GM12878 (cell line): ENCODE data around the gene PRPF31. TPM values are rescaled to one million over a fixed set of nuclear protein-coding genes. Genes with fewer than 3 reads are reported as not detected.

ENCODE experiments used
- ATAC-seq: fragments of 200-7000 bp; cut with Tn5 transposase; 3 replicates; pipeline ENCODE4 v1.9.1; 2020; ENCODE audit warnings: mild to moderate bottlenecking, moderate library complexity
- BruUV-seq: library from RNA; stranded (reverse); fragments of 400-500 nt; replicated peaks from 2 replicates; lab custom pipeline; 2021; lab: Mats Ljungman, UMichigan
- CTCF ChIA-PET: fragments of 300-600 bp; sonication (Branson Sonifier 250); formaldehyde crosslinking; extraction: SDS; loops from one replicate; lab custom pipeline; 2021; ENCODE audit warnings: inconsistent platforms; lab: Yijun Ruan, JAX
- POLR2A ChIA-PET: fragments of 350-600 bp; formaldehyde crosslinking; extraction: SDS; loops from one replicate; lab custom pipeline; 2021; ENCODE audit warnings: inconsistent platforms; lab: Charles Lee
- RAD21 ChIA-PET: fragments of 300-600 bp; sonication (Branson Sonifier 250); formaldehyde crosslinking; loops from one replicate; lab custom pipeline; 2023; ENCODE audit warnings: antibody characterized with exemption; ENCODE audit not compliant: unreplicated experiment; lab: Charles Lee
- SMC1A ChIA-PET: fragments of 300-600 bp; sonication (Branson Sonifier 250); formaldehyde crosslinking; loops from one replicate; lab custom pipeline; 2023; ENCODE audit not compliant: unreplicated experiment, uncharacterized antibody; lab: Charles Lee
- DNase-seq: peaks from one replicate; pipeline ENCODE4 v3.0.0-alpha.2; 2011; ENCODE audit warnings: low read depth, low spot score
- FAIRE-seq: peaks from 3 replicates; lab custom pipeline; 2011; peaks lifted over from hg19 to GRCh38; lab: Jason Lieb, UNC
- H2AFZ ChIP-seq: 2 replicates; pipeline ENCODE4 v1.6.0; 2011; ENCODE audit warnings: low read depth, low read length, control low read depth; ENCODE audit not compliant: control insufficient read depth
- H3K27ac ChIP-seq: 2 replicates; pipeline ENCODE4 v1.5.1; 2011; ENCODE audit warnings: control low read depth; ENCODE audit not compliant: control insufficient read depth, insufficient read depth
- H3K27me3 ChIP-seq, 2 experiments: replicated peaks in 1 of 2; 2 replicates each; pipeline versions ENCODE4 v1.6.0 to v1.6.1; 2011; ENCODE audit warnings: low read length in 1 of 2; ENCODE audit not compliant: control insufficient read depth in 2 of 2, insufficient read depth in 2 of 2
- H3K36me3 ChIP-seq, 2 experiments: 2 replicates each; pipeline ENCODE4 v1.5.1; 2011; ENCODE audit warnings: low read length in 1 of 2; ENCODE audit not compliant: control insufficient read depth in 2 of 2, insufficient read depth in 2 of 2
- H3K4me1 ChIP-seq: 2 replicates; pipeline ENCODE4 v1.6.1; 2011; ENCODE audit warnings: mild to moderate bottlenecking, low read length, moderate library complexity, mixed read lengths; ENCODE audit not compliant: control insufficient read depth, insufficient read depth
- H3K4me2 ChIP-seq: 2 replicates; pipeline ENCODE4 v1.6.0; 2011; ENCODE audit warnings: control low read depth; ENCODE audit not compliant: control insufficient read depth, insufficient read depth
- H3K4me3 ChIP-seq: fragments of 200-600 bp; sonication (generic); 2 replicates; pipeline ENCODE4 v1.5.1; 2016
- H3K79me2 ChIP-seq: 2 replicates; pipeline ENCODE4 v1.6.0; 2011; ENCODE audit warnings: low read length; ENCODE audit not compliant: control insufficient read depth, insufficient read depth
- H3K9ac ChIP-seq: 2 replicates; pipeline ENCODE4 v1.8.0; 2011; ENCODE audit warnings: low read length, control low read depth, mixed read lengths; ENCODE audit not compliant: control insufficient read depth, insufficient read depth
- H3K9me3 ChIP-seq: replicated peaks from 3 replicates; pipeline ENCODE4 v1.5.1; 2011; ENCODE audit warnings: mild to moderate bottlenecking, low read length; ENCODE audit not compliant: control insufficient read depth, insufficient read depth
- H4K20me1 ChIP-seq: 2 replicates; pipeline ENCODE4 v1.6.0; 2011; ENCODE audit not compliant: control insufficient read depth, insufficient read depth
- ESRRA ChIP-seq: IDR thresholded peaks from 2 replicates; pipeline ENCODE4 v1.6.1; 2012; ENCODE audit warnings: mild to moderate bottlenecking, low read length, improper control_type of control experiment
- ETV6 ChIP-seq, 2 experiments: fragments of 450-650 bp in 1 of 2; IDR thresholded peaks in 1 of 2; conservative IDR thresholded peaks in 1 of 2; 2 replicates each; pipeline ENCODE4 v1.6.1; 2014; ENCODE audit warnings: antibody characterized with exemption in 1 of 2, borderline replicate concordance in 1 of 2, low read depth in 1 of 2, mild to moderate bottlenecking in 1 of 2, moderate library complexity in 1 of 2
- IKZF1 ChIP-seq: fragments of 450-650 bp; conservative IDR thresholded peaks from 2 replicates; pipeline ENCODE4 v1.6.1; 2017; ENCODE audit warnings: antibody characterized with exemption, mild to moderate bottlenecking
- MYB ChIP-seq: fragments of 150-350 bp; IDR thresholded peaks from 2 replicates; pipeline ENCODE4 v1.6.1; 2014; ENCODE audit warnings: mild to moderate bottlenecking, low read depth, low read length, borderline replicate concordance
- NR2C2 ChIP-seq: IDR thresholded peaks from 2 replicates; pipeline ENCODE4 v1.6.1; 2011; ENCODE audit warnings: borderline replicate concordance, low read depth; ENCODE audit not compliant: control insufficient read depth, insufficient read length
- REST ChIP-seq: IDR thresholded peaks from 2 replicates; pipeline ENCODE4 v1.6.1; 2012; ENCODE audit warnings: mild to moderate bottlenecking, low read depth, low read length
- SMC3 ChIP-seq: IDR thresholded peaks from 2 replicates; pipeline ENCODE4 v1.6.1; 2011; ENCODE audit warnings: low read length, improper control_type of control experiment, borderline replicate concordance
- TAF1 ChIP-seq: IDR thresholded peaks from 2 replicates; pipeline ENCODE4 v1.6.1; 2011; ENCODE audit warnings: mild to moderate bottlenecking, low read depth, low read length, borderline replicate concordance
- YY1 ChIP-seq: IDR thresholded peaks from 2 replicates; pipeline ENCODE4 v1.6.1; 2011; ENCODE audit warnings: low read depth, mild to moderate bottlenecking, low read length
- ZBTB40 ChIP-seq: fragments of 450-650 bp; IDR thresholded peaks from 2 replicates; pipeline ENCODE4 v1.6.1; 2016; ENCODE audit warnings: mild to moderate bottlenecking, moderate library complexity, borderline replicate concordance
- WGBS: methylation state at CpG from one replicate; pipeline ENCODE4 v1.1.6; 2016; ENCODE audit warnings: low lambda C conversion rate; ENCODE audit not compliant: insufficient replicate concordance, insufficient coverage; ENCODE audit errors: missing lambda C conversion rate; 5-methylcytosine and 5-hydroxymethylcytosine counted together
- in situ Hi-C: fragments of 300-500 bp; cut with MboI; formaldehyde crosslinking; loops from 9 replicates; pipeline ENCODE4 v1.14.3; 2018; ENCODE audit warnings: mixed read lengths
- intact Hi-C: fragments of 100-400 bp; cut with micrococcal nuclease; formaldehyde crosslinking; loops from one replicate; pipeline ENCODE4 v1.14.2; 2022; ENCODE audit not compliant: unreplicated experiment
- polyA plus RNA-seq, 11 experiments: library from polyadenylated mRNA; depleted of rRNA in 4 of 11; unstranded in 6 of 11; stranded (reverse) in 5 of 11; fragments of >200 nt; fragmentation: Nextera tagmentation in 4 of 11; fragmentation: Illumina TruSeq in 1 of 11; extraction: Ambion mirVana in 4 of 11; extraction: Trizol in 1 of 11; gene quantifications; 1 replicate in 1 of 11; 2 replicates in 10 of 11; pipeline versions ENCODE4 v1.2.1 to v1.2.3, GENCODE V29; 2011 to 2016; ENCODE audit warnings: inconsistent platforms in 2 of 11, missing spikeins in 2 of 11, low read depth in 1 of 11
- total RNA-seq, 4 experiments: library from RNA; depleted of rRNA in 3 of 4; stranded (reverse); fragments of >200 nt in 3 of 4; fragmentation: Illumina TruSeq in 1 of 4; extraction: Trizol in 1 of 4; gene quantifications; 2 replicates each; pipeline versions ENCODE4 v1.2.1 to v1.2.3, GENCODE V29; 2013 to 2021

Gene PRPF31
- total and polyA plus RNA-seq, 10 of the 15 experiments (the other 5 are each of a cell fraction or from before 2014, with no cell fraction given): 2.7 to 170 (median 69.7) TPM

- no TSS peak for BruUV-seq
- 1% methylated on average over 65 of the region's 103 CpGs for WGBS
- in situ Hi-C loops (loop anchor here (25.0 kb wide), 1 partner anchor 1524 kb away; the partner anchor contains the start of gene U2AF2), intact Hi-C loops (loop anchor here (1.0 to 2.0 kb wide), 3 partner anchors 21 to 63 kb away; partner anchors contain the start of genes LENG1, NDUFA3 and RPS9)
- H3K79me2 ChIP-seq: peaks cover 40% of the 10 kb centered on the region
- peak within 1 kb of the TSS; percentile 91 for H3K4me3 ChIP-seq
- ATAC-seq (peak; percentile 5; the same call in 1 of the 3 replicates), FAIRE-seq (no peak), DNase-seq (no peak)
- peak within 1 kb of the TSS; percentile 99 for H3K4me2 ChIP-seq
- RAD21 ChIA-PET: interaction anchor here (1.0 to 2.4 kb wide), 12 partner anchors 11 to 1339 kb away, joined by 3 to 23 read pairs (median 4); partner anchors contain the start of genes LENG1, MBOAT7, PRPF31 and TFPT
- CTCF ChIA-PET: interaction anchor here (0.6 to 2.3 kb wide), 6 partner anchors 21 to 344 kb away, joined by 3 to 15 read pairs (median 6); partner anchors contain the start of genes LENG1, MBOAT7 and TMC4
- peak within 1 kb of the TSS; percentile 84 for H2AFZ ChIP-seq
- SMC1A ChIA-PET: interaction anchor here (1.0 to 1.4 kb wide), 5 partner anchors 23 to 310 kb away, joined by 3 to 6 read pairs (median 4); partner anchors contain the start of genes PRPF31, RPS9 and TFPT
- peaks cover 2% of the 10 kb centered on the region; the same call in 2 of the 3 replicates for H3K9me3 ChIP-seq
- peaks cover 2 to 12% of the 10 kb centered on the region in 2 experiments; a peak in 3 of 4 replicates for H3K36me3 ChIP-seq
- peak within 1 kb of the TSS; percentile 95 for H3K9ac ChIP-seq
- peaks cover 19% of the 10 kb centered on the region for H3K4me1 ChIP-seq
- H4K20me1 ChIP-seq: peaks cover 12% of the 10 kb centered on the region
- H3K27me3 ChIP-seq: no peaks in the 10 kb centered on the region
- POLR2A ChIA-PET: interaction anchor here (1.0 to 3.5 kb wide), 12 partner anchors 18 to 1201 kb away, joined by 3 to 36 read pairs (median 6); partner anchors contain the start of genes KMT5C, LENG1, LENG8 and LENG9
- peak within 1 kb of the TSS; percentile 90 for H3K27ac ChIP-seq
- no peak for TF ChIP-seq REST
- no peak for TF ChIP-seq ZBTB40
- peak; percentile 81; the same call in 1 of the 2 replicates for TF ChIP-seq TAF1
- no peak for TF ChIP-seq NR2C2
- TF ChIP-seq ESRRA: no peak
- TF ChIP-seq SMC3: no peak
- no peak for TF ChIP-seq MYB
- TF ChIP-seq IKZF1: peak; percentile 16; the same call in 1 of the 2 replicates
- no peak for TF ChIP-seq ETV6 (conservative IDR thresholded peaks at IDR 0.05 in 1 of 2, IDR thresholded peaks at IDR 0.05 in 1 of 2; ENCODE audit: borderline replicate concordance in 1 of 2, low read depth in 1 of 2)
- TF ChIP-seq YY1: peak; percentile 97
Measured at GRCh38 chr19:54137699-54138488, 22.3 kb downstream of the PRPF31 start, which contains the start of gene CNOT3. Gene CNOT3 (plus strand): TSS chr19:54137762. CDS start chr19:54142979, 5,217 bp downstream.
